Psoas muscle (tissue), 8 donors: ENCODE measurements around the gene MAGEF1. TPM values are rescaled to one million over a fixed set of nuclear protein-coding genes. Genes with fewer than 3 reads are reported as not detected.

Experiments used
- ATAC-seq, 4 donors: fragments of 200-7000 bp; cut with Tn5 transposase; one replicate each; pipeline ENCODE4 v1.9.1; 2020; ENCODE audit warnings: moderate library complexity in 3 of 4, mild to moderate bottlenecking in 2 of 4
- DNase-seq, 2 donors: peaks; one replicate each; pipeline ENCODE4 v3.0.0-alpha.2; 2020
- H3K27ac ChIP-seq: fragments of 200-600 bp; one replicate; pipeline ENCODE4 v1.8.0; 2022
- H3K27me3 ChIP-seq, 3 donors: fragments of 200-600 bp in 1 of 3; one replicate each; pipeline versions ENCODE4 v1.6.1 to v1.8.0; 2013 to 2022; ENCODE audit warnings: low read length in 2 of 3, mild to moderate bottlenecking in 2 of 3, moderate library complexity in 1 of 3; ENCODE audit not compliant: insufficient read depth in 3 of 3
- H3K36me3 ChIP-seq, 2 donors: fragments of 200-600 bp in 1 of 2; one replicate each; pipeline versions ENCODE4 v1.6.1 to v1.8.0; 2013 to 2022; ENCODE audit warnings: low read depth in 1 of 2, mild to moderate bottlenecking in 1 of 2, moderate library complexity in 1 of 2; ENCODE audit not compliant: insufficient read depth in 1 of 2
- H3K4me1 ChIP-seq: fragments of 200-600 bp; one replicate; pipeline ENCODE4 v1.8.0; 2022
- H3K4me3 ChIP-seq: fragments of 200-600 bp; one replicate; pipeline ENCODE4 v1.8.0; 2022; ENCODE audit warnings: mild to moderate bottlenecking
- H3K9me3 ChIP-seq: fragments of 200-600 bp; one replicate; pipeline ENCODE4 v1.8.0; 2022
- CTCF ChIP-seq: fragments of 200-600 bp; IDR thresholded peaks from one replicate; pipeline ENCODE4 v1.8.0; 2022; ENCODE audit warnings: antibody characterized with exemption
- WGBS, 3 donors: extraction: QIAGEN DNeasy Blood & Tissue Kit; methylation state at CpG; one replicate each; pipeline versions ENCODE4 v1.1.6 to v1.1.7; 2013; 5-methylcytosine and 5-hydroxymethylcytosine counted together
- intact Hi-C, 2 donors: fragments of 100-400 bp; cut with DNase I; formaldehyde crosslinking; loops; one replicate each; pipeline versions ENCODE4 v1.11.0 to v1.14.2; 2022
- long read RNA-seq, 2 donors: library from polyadenylated mRNA; unstranded; transcript quantifications; one replicate each; pipeline ENCODE4 v2.0.0, GENCODE V29; 2021
- polyA plus RNA-seq, 3 donors: library from polyadenylated mRNA; stranded (reverse); fragments of 200-250 nt; gene quantifications; one replicate each; pipeline ENCODE4 v1.2.3, GENCODE V29; 2013
- total RNA-seq, 4 donors: library from RNA; stranded (reverse); fragmentation: NEBNext Ultra II Directional in 2 of 4; extraction: Animal tissue kit (Norgen Biotek cat#: 25700) in 2 of 4; gene quantifications; one replicate each; pipeline versions ENCODE4 v1.2.1 to v1.2.4, GENCODE V29; 2021 to 2023
- donor health status: healthy with polysubstance abuse.
- donor health status: DM: no; HTN: no; CAD: no; lungs with moderate emphysema.
- donor health status: Bipolar disorder and iron deficiency.
- donor health status: healthy.
- donor health status: DM: yes; HTN: yes; CAD: no.
- donor health status: DM: no; HTN: no; CAD: no.
- donor health status: DM: no; HTN: no; CAD: no.
- donor health status: DM: yes; HTN: yes; CAD: no.

The MAGEF1 gene
- total RNA-seq = 10 to 100 TPM; 13.0 to 23.6 (median 15.9) TPM
- 10 to 100 TPM; 14.3 to 27.3 (median 27.1) TPM for polyA plus RNA-seq
- long read RNA-seq, donor 1, transcript MAGEF1-201 (1 exons, 1,636 nt) = major isoform, 12 of 13 reads
- long read RNA-seq, donor 1, partial matches to known transcripts = 0 of 13 reads
- long read RNA-seq, donor 1, other reads (novel, unspliced or antisense) = 1 of 13 reads
- long read RNA-seq, donor 2, transcript MAGEF1-201 (1 exons, 1,636 nt) = major isoform, 42 of 42 reads
- long read RNA-seq, donor 2, partial matches to known transcripts = 0 of 42 reads
- long read RNA-seq, donor 2, other reads (novel, unspliced or antisense) = 0 of 42 reads

GRCh38 chr3:184711493-184712247 is at the start of gene MAGEF1:
Gene MAGEF1, minus strand, starts transcription at chr3:184712064. Its CDS starts 243 bp downstream, at chr3:184711821.
- Histone ChIP-seq H3K4me3 (peak within 1 kb of the TSS; percentile 89), H3K27me3 (no peaks in the 10 kb centered on the region), H3K36me3 (peaks cover 0 to 8% of the 10 kb centered on the region in 2 donors), H3K27ac (peak within 1 kb of the TSS; percentile 89), H3K4me1 (peaks cover 26% of the 10 kb centered on the region), H3K9me3 (no peaks in the 10 kb centered on the region)
- ATAC-seq (peak; percentile 81 to 92 (median 90)), DNase-seq (peak; percentile 83 to 86)
- intact Hi-C loops = no loop called here
- TF ChIP-seq CTCF = no peak
- 0% methylated on average over 56 to 67 of the region's 67 CpGs for WGBS, 3 donors

GRCh38 chr3:184761075-184761841 is 49.4 kb upstream of the MAGEF1 start:
- no peak overlapping the region for H3K4me3 ChIP-seq
- DNase-seq (no peak), ATAC-seq (peak in 1 of 4 donors; percentile 42)
- WGBS, 3 donors = 40 to 56% (median 46%) methylated on average over 13 of the region's 13 CpGs
- no peak overlapping the region for H3K27ac ChIP-seq
- H3K9me3 ChIP-seq = no peaks in the 10 kb centered on the region
- H3K4me1 ChIP-seq = peaks cover 12% of the 10 kb centered on the region
- no peaks in the 10 kb centered on the region for H3K27me3 ChIP-seq
- no peaks in the 10 kb centered on the region for H3K36me3 ChIP-seq
- TF ChIP-seq CTCF = no peak
- intact Hi-C loops = no loop called here

GRCh38 chr3:184760337-184761074 is 48.6 kb upstream of the MAGEF1 start:
- H3K9me3 ChIP-seq = no peaks in the 10 kb centered on the region
- H3K36me3 ChIP-seq = no peaks in the 10 kb centered on the region
- no peak for ATAC-seq
- DNase-seq = no peak
- no peak overlapping the region for H3K4me3 ChIP-seq
- no peak for TF ChIP-seq CTCF
- peaks cover 16% of the 10 kb centered on the region for H3K4me1 ChIP-seq
- H3K27ac ChIP-seq = no peak overlapping the region
- no peaks in the 10 kb centered on the region for H3K27me3 ChIP-seq
- intact Hi-C loops = no loop called here
- WGBS, 3 donors = 92 to 93% (median 92%) methylated on average over 7 to 8 of the region's 8 CpGs

GRCh38 chr3:184759666-184760200 is 47.9 kb upstream of the MAGEF1 start:
- Histone ChIP-seq H3K36me3 (no peaks in the 10 kb centered on the region), H3K27me3 (no peaks in the 10 kb centered on the region), H3K4me1 (peaks cover 20% of the 10 kb centered on the region), H3K9me3 (no peaks in the 10 kb centered on the region), H3K4me3 (no peak overlapping the region), H3K27ac (no peak overlapping the region)
- no peak for TF ChIP-seq CTCF
- no peak for DNase-seq
- no peak for ATAC-seq
- intact Hi-C loops = no loop called here
- 73 to 85% (median 77%) methylated on average over 14 of the region's 14 CpGs for WGBS, 3 donors
